Measurements from ENCODE around the gene PNMA1. TPM values are rescaled to one million over a fixed set of nuclear protein-coding genes. Genes with fewer than 3 reads are reported as not detected.
A peak's percentile ranks its signal among the peaks of the same experiment; 100 is the strongest.

PNMA1 gene
- polyA plus RNA-seq = 191 and 205 TPM in 2 replicates
- polyA minus RNA-seq = 189 and 190 TPM in 2 replicates

GRCh38 chr14:73713803-73714655 lies at the start of gene PNMA1:
Gene PNMA1, minus strand, starts transcription at chr14:73714384. Its CDS starts 745 bp downstream, at chr14:73713639.
- TF ChIP-seq MXI1 (conservative IDR thresholded peaks at IDR 0.05; ENCODE audit: poor library complexity, severe bottlenecking) (peak; percentile 83), EZH2 (IDR thresholded peaks at IDR 0.05; ENCODE audit: borderline replicate concordance, insufficient read depth, low read length, poor library complexity, severe bottlenecking) (no peak), CTCF (IDR thresholded peaks at IDR 0.05; ENCODE audit: poor library complexity, severe bottlenecking) (no peak), EP300 (conservative IDR thresholded peaks at IDR 0.05; ENCODE audit: poor library complexity, severe bottlenecking) (peak; percentile 22), REST (IDR thresholded peaks at IDR 0.05; ENCODE audit: borderline replicate concordance) (no peak), SMC3 (conservative IDR thresholded peaks at IDR 0.05; ENCODE audit: poor library complexity) (peak; percentile 18), TAF1 (IDR thresholded peaks at IDR 0.05; ENCODE audit: low read depth) (peak; percentile 37), POLR2AphosphoS5 (IDR thresholded peaks at IDR 0.05) (peak; percentile 97), RAD21 (conservative IDR thresholded peaks at IDR 0.05) (no peak)
- Histone ChIP-seq H4K20me1 (ENCODE audit: insufficient read depth) (peaks cover 10% of the 10 kb centered on the region), H3K9me2 (ENCODE audit: insufficient read depth, low read length) (no peaks in the 10 kb centered on the region), H3K27ac (ENCODE audit: low read length) (peak within 1 kb of the TSS; percentile 98), H3K27me3 (ENCODE audit: insufficient read depth, low read depth, low read length) (no peaks in the 10 kb centered on the region), H2AFZ (ENCODE audit: low read depth, low read length) (peak within 1 kb of the TSS; percentile 42), H3K9ac (ENCODE audit: low read length) (peak within 1 kb of the TSS; percentile 99), H3F3A (ENCODE audit: insufficient read depth, low read length, poor library complexity, severe bottlenecking) (no peaks in the 10 kb centered on the region), H3K36me3 (ENCODE audit: insufficient read depth, low read length) (no peaks in the 10 kb centered on the region), H3K79me2 (replicated peaks; ENCODE audit: insufficient read depth, low read length) (peaks cover 74% of the 10 kb centered on the region), H3K4me2 (ENCODE audit: low read length) (peak within 1 kb of the TSS; percentile 94), H3K9me3 (ENCODE audit: low read length) (no peaks in the 10 kb centered on the region), H3K4me3 (ENCODE audit: low read length) (peak within 1 kb of the TSS; percentile 78)

- Histone ChIP-seq H2AFZ (ENCODE audit: low read depth, low read length) (no peak overlapping the region), H3K27ac (ENCODE audit: low read length) (no peak overlapping the region), H3K4me3 (ENCODE audit: low read length) (no peak overlapping the region), H3K79me2 (replicated peaks; ENCODE audit: insufficient read depth, low read length) (no peaks in the 10 kb centered on the region), H3K27me3 (ENCODE audit: insufficient read depth, low read depth, low read length) (no peaks in the 10 kb centered on the region), H3K9me3 (ENCODE audit: low read length) (no peaks in the 10 kb centered on the region), H4K20me1 (ENCODE audit: insufficient read depth) (no peaks in the 10 kb centered on the region), H3K9me2 (ENCODE audit: insufficient read depth, low read length) (no peaks in the 10 kb centered on the region), H3K9ac (ENCODE audit: low read length) (no peak overlapping the region), H3K4me2 (ENCODE audit: low read length) (no peak overlapping the region), H3F3A (ENCODE audit: insufficient read depth, low read length, poor library complexity, severe bottlenecking) (peaks cover 5% of the 10 kb centered on the region), H3K36me3 (ENCODE audit: insufficient read depth, low read length) (no peaks in the 10 kb centered on the region)
- TF ChIP-seq EZH2 (IDR thresholded peaks at IDR 0.05; ENCODE audit: borderline replicate concordance, insufficient read depth, low read length, poor library complexity, severe bottlenecking) = no peak
- no peak for TF ChIP-seq MXI1 (conservative IDR thresholded peaks at IDR 0.05; ENCODE audit: poor library complexity, severe bottlenecking)
- no peak for TF ChIP-seq RAD21 (conservative IDR thresholded peaks at IDR 0.05)
- no peak for TF ChIP-seq EP300 (conservative IDR thresholded peaks at IDR 0.05; ENCODE audit: poor library complexity, severe bottlenecking)
- TF ChIP-seq SMC3 (conservative IDR thresholded peaks at IDR 0.05; ENCODE audit: poor library complexity) = no peak
- no peak for TF ChIP-seq POLR2AphosphoS5 (IDR thresholded peaks at IDR 0.05)
- no peak for TF ChIP-seq CTCF (IDR thresholded peaks at IDR 0.05; ENCODE audit: poor library complexity, severe bottlenecking)
- TF ChIP-seq TAF1 (IDR thresholded peaks at IDR 0.05; ENCODE audit: low read depth) = no peak
- no peak for TF ChIP-seq REST (IDR thresholded peaks at IDR 0.05; ENCODE audit: borderline replicate concordance)
Observed at GRCh38 chr14:73763396-73763795, 49.2 kb upstream of the PNMA1 start.
